GM18907 (cell line): Measurements from ENCODE around the gene PXMP2.
"Not testable (repeated sequence)": the region's sequence is repeated elsewhere in the genome, so short reads cannot be mapped to it uniquely, and the experiment has no call there.

Experiments
- ATAC-seq: cut with Tn5 transposase; IDR thresholded peaks from one replicate; pipeline ENCODE4 v1.9.1; 2021; ENCODE audit warnings: mild to moderate bottlenecking, moderate library complexity; ENCODE audit not compliant: unreplicated experiment

PXMP2 gene

DNA sequence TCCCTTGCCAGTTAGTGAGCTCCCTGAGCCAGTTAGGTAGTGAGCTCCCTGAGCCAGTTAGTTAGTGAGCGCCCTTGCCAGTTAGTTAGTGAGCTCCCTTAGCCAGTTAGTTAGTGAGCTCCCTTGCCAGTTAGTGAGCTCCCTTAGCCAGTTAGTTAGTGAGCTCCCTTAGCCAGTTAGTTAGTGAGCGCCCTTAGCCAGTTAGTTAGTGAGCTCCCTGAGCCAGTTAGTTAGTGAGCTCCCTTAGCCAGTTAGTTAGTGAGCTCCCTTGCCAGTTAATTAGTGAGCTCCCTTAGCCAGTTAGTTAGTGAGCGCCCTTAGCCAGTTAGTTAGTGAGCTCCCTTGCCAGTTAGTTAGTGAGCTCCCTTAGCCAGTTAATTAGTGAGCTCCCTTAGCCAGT is 4.6 kb downstream of the PXMP2 start:
- ATAC-seq = not testable (repeated sequence)

DNA sequence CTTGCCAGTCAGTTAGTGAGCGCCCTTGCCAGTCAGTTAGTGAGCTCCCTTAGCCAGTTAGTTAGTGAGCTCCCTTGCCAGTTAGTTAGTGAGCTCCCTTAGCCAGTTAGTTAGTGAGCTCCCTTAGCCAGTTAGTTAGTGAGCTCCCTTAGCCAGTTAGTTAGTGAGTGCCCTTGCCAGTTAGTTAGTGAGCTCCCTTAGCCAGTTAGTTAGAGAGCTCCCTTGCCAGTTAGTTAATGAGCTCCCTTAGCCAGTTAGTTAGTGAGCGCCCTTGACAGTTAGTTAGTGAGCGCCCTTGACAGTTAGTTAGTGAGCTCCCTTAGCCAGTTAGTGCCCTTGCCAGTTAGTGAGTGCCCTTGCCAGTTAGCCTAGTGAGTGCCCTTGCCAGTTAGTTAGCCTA is 7.5 kb downstream of the PXMP2 start:
- not testable (repeated sequence) for ATAC-seq

DNA sequence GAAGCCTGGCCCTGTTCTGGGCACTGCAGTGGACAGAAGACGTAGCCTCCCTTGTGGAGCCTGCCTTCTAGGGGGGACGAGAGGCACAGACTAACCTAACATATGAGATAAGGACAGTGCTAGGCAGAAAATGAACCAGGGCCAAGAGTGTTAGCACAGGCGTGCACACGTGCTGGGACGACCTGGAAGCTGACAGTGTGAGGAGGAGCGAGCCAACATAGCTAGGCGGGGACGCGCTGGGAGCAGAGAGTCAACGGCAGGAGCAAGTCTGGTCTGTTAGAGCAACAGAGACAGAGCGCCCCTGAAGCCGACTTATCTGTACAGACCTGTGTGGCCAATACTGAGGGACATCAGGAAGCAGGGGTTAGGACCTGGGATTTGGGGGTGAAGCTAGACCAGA is 8.0 kb downstream of the PXMP2 start:
- no peak for ATAC-seq

DNA sequence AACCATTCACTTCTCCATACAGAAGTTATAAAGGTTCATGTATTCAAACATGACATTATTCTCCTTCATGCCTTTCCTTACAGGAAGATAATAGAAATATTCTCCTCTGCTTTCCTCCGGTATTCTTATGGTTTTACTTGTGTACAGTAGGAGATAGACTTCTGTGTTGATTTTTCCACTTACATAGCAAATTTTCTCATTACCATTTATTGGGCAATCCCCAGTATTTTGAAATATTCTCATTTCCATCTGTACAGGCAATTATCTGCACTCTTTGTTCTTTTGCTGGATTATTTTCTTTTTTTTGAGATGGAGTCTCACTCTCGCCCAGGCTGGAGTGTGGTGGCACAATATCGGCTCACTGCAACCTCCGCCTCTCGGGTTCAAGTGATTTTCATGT is 11.0 kb downstream of the PXMP2 start:
- ATAC-seq = no peak

DNA sequence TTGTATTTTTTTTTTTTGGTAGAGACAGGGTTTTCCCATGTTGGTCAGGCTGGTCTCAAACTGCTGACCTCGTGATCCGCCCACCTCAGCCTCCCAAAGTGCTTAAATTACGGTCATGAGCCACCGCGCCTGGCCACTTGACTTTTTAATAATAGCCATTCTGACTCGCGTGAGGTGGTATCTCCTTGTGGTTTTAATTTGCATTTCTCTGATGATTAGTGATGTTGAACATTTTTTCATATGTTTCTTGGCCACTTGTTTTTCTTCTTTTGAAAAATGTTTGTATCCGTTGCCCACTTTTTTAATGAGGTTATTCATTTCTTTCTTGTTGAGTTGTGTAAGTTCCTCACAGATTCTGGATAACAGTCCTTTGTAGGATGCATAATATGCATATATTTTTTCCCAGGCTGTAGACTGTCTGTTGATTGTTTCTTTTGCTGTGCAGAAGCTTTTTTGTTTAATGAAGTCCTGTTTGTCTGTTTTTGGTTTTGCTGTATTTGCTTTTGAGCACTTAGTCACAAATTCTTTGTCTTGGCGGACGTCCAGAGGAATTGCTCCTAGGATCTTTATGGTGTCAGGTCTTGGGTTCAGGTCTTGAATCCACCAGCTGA is 12.9 kb downstream of the PXMP2 start:
- ATAC-seq = peak; percentile 40

DNA sequence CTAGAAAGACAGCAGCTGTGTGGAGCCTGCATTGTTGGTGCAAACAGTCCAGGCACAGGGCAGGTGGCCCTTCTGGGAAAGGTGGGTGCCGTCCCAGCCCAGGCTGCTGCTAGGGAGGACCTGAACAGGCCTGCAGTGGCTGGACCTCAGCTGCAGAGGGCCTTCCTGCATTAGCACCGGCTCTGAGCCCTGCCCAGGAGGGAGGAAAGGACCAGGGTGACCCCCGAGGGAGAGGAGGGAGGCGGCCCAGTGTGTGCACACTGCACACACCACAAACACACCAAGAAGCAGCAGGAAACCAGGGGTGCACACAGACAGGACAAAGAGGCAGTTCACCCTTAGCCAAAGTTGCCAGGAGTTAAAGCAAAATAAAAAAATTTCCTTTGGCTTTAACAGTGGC is 15.3 kb downstream of the PXMP2 start:
- ATAC-seq = no peak

DNA sequence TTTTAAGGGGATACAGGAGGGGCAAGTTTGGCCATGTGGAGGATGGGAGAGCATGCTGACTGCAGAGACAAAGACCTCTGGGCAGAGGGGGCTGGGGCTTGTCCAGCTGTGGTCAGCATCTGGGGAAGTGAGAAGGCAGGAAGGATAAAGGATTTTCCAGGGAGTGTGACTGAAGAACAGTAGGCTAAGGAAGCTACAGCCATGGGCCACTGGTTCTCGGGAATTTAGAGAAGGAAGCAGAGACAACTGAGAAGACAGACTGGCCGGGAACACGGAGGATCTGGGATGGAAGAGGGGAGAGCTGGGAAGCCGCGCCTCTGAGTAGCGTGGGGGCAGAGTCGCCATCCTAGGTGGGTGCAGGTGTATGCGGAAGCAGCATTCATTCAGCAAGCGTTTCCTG is 16.3 kb downstream of the PXMP2 start:
- no peak for ATAC-seq

DNA sequence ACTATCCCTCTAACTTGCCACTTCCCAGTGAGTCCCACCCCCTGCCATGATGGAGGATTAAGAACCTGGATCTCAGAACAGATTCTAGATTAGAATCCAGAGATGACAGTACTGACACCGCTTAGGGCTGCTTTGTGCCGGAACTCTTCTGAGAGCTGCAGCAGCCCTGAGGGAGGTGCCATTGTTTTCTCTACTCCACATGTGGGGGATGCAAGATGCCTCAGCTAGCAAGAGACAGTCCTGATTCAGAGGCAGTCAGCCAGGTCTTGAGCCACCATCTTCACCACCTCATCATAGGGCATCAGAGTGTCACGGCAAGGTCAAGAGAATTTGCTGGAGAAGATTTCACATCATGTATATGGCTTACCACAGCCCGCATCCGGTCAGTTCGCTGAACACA is 19.9 kb downstream of the PXMP2 start:
- ATAC-seq = no peak

DNA sequence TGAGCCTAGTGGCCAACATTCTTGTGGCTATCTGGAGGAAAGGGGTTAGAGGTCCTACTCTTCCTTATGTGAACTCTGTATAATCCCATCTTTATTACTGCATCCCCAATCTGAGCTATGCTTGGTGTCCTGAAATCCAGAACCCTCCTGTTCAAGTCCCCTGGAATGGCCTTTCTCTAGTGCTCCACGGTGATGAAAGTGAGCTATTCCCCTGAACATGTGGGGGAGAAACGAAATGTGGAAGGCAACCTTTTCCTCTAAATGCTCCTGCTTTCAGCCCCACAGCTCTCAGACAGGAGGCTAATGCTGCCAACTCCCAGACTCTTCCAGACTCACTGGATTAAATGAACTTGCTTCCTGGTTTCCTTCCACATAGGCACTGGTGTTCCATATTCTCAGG is 20.8 kb downstream of the PXMP2 start:
- ATAC-seq = no peak

DNA sequence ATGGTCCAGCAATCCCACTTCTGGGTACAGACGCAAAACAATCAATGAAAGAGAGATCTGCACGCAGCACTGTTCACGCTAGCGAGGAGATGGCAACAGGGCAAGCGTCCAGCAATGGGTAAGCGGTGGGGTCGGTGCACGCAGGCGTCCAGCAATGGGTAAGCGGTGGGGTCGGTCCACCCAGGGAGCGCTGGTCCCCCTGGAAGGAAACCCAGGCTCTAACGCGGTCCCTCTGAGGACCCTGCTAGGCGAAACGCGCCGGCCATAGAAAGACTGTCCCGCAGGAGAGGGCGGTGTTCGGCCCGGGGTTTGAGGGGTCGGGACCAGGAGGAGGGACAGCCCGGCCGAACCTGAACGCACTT is 22.6 kb downstream of the PXMP2 start:
- ATAC-seq = peak; percentile 35

DNA sequence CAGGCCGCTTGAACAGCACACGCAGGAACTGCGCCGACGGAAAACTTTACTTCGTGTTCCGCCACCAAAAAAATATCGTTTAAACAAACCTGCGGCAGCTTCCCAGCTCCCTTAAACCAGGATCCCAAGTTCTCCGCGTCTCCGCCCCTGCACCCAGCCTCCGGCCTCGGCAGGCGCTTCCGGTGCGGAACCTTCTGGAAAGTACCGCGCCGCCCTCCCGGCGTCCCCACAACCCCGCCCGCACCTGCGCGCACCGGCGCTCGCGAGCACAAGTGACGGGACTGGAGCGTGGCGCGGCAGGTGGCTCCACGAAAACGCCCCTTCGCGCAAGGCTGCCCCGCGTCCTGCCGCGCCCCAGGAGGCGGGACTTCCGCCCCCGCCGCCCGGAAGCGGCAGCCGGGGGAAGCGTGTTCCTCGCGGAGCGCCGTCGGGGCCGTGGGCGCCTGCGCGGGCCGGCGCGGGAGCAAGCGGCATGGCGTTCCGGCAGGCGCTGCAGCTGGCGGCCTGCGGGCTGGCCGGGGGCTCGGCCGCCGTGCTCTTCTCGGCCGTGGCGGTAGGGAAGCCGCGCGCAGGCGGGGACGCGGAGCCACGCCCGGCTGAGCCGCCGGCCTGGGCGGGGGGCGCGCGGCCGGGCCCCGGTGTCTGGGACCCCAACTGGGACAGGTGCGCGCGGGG is 23.2 kb downstream of the PXMP2 start, which contains the start of gene PGAM5:
TSS of gene PGAM5 (plus strand) at position 438 of the 675 bp plus-strand sequence. CDS start at position 473, 35 bp downstream.
- ATAC-seq = peak; percentile 86

DNA sequence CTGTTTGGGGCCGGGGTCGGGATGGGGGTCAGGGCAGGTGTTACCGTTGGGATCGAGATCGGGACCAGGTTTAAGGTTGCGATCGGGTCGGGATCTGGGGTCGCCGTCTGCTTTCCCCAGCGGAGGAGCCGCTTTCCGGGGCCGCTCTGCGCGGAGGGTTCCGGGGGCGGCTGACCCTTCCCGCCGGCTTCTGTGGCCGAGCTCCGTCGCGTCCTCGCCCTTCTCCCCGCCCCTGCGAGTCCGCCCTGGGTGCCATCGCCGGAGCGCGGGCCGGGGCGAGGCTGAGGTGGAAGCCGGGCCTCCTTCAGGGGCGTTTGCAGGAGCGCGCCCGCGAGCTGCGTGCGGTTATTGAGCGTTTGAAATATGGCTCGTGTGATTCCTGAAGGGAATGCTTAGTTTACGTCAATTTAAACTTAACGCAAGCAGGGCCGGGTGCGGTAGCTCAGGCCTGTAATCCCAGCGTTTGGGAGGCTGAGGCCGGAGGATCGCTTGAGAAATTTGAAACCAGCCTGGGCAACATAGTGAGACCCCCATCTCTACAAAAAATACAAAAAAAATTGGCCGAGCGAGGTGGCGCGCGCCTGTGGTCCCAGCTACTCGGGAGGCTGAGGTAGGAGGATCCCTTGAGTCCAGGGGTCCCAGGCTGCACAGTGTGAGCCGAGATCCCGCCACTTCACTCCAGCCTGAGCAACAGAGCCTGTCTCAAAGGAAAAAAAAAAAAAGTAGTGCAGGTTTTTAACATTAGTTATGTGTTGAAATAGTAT is 23.9 kb downstream of the PXMP2 start:
- peak; percentile 16 for ATAC-seq

DNA sequence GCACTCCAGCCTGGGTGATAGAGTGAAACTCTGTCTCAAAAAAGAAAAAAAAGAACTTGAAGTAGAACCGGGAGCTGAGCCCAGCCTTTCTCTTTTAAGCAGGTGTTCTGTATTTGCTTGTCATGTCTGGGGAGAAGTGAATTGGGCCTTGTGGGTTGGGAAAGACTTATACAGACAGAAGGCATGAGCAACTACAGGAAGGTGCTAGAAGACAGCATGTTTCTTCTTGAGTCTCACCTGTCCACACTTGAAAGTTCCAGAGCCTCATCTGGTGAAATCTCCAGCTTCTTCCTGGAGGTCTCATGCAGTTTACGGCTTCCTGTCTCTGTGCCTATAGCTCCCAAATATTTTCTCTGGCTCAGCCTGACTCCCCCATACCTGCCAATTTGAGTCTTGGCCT is 25.7 kb downstream of the PXMP2 start:
- ATAC-seq = no peak

DNA sequence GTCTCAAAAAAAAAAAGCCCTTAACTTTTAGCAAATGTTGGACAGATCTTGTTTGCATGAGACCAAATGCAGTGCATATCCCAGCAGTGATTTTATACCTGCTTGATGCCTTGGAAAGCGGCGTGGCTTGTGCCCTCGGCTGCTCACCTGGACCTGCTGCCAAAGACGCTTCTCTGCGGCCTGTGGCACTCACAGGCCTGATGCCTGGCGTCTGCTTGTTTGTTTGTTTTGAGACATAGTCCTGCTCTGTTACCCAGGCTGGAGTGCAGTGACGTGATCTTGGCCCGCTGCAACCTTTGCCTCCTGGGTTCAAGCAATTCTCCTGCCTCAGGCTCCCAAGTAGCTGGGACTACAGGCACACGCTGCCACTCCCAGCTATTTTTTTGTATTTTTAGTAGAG is 28.5 kb downstream of the PXMP2 start:
- ATAC-seq = no peak

DNA sequence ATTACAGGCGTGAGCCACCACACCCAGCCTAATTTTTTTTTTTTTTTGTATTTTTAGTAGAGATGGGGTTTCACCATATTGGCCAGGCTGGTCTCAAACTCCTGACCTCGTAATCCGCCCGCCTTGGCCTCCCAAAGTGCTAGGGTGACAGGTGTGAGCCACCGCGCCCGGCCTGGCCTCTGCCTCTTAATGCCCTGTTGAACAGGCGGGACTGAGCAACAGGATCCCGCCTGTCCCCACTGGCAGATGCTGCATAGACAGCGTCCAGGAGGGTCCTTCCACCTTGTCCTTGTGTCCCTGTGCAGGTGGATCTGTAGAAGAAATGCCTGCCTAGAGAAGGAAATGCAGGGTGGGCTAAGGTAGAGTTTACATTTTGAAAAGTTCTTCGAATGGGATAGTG is 29.0 kb downstream of the PXMP2 start:
- no peak for ATAC-seq

DNA sequence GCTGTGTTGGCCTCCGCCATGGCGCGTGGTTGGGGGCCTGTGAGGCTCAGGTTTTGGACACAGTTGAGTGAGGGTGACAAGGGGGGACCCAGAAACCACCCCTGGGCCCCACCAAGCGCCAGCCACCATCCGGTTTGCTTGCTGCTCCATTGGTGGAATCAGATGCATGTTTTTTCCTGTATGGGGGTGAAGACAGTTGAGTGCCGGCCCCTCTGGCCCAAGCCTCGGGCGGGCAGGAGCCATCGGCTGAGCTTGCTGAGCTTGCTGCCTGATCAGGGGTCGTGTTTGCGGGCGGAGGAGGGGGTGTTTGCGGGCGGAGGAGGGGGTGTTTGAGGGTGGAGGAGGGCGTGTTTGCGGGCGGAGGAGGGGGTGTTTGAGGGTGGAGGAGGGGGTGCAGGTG is 29.6 kb downstream of the PXMP2 start:
- ATAC-seq = no peak

DNA sequence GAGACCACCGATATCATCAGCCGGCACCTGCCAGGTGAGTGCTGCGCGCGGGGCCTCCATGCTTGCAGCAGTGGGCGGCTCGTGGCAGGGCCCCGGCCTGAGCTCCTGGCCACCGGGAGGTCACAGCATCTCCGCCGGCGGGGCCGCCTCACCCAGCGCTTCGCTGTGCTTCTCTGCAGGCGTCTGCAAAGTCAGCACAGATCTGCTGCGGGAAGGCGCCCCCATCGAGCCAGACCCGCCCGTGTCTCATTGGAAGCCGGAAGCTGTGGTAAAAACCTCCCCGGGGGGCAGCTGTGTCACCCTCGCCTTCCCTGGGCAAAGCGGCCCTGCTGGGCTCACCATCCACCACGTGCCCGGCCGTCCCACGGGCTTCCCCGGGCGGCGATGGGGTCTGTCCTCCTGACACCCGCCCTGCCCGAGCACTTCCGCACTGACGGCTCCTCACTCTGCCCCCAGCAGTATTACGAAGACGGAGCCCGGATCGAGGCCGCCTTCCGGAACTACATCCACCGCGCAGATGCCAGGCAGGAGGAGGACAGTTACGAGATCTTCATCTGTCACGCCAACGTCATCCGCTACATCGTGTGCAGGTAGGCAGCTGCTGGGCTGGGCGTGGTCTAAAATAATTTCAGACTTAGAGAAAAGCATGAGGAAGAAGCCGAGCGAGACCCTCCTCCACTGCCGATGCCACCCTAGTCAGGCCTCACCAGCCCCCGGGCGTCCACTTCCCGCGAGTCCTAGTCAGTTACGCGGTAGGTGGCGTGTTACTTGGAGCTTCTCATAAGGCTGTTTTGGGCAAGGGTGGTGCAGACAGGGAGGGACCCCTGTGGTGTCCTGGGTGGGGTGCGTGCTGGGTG is 30.4 kb downstream of the PXMP2 start:
- ATAC-seq = no peak

DNA sequence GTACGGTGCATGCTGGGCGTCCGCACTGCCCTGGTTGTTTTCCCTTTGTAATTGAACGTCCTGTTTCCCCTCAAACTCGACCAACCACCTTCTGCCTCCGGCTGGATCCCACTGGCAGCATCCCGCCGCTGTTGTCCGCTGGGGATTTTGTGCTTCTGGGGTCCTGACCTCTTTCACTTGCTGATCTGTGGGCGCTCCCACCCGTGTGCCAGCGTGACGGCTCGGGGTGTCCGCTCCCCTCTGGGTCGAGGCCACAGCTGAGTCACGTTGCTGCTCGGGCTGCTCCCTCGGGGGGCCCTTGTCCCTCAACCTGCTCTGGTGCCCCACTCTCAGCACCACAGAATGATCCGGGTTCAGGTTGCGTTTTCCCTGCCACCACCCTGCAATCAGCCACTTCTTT is 31.3 kb downstream of the PXMP2 start:
- ATAC-seq = no peak

DNA sequence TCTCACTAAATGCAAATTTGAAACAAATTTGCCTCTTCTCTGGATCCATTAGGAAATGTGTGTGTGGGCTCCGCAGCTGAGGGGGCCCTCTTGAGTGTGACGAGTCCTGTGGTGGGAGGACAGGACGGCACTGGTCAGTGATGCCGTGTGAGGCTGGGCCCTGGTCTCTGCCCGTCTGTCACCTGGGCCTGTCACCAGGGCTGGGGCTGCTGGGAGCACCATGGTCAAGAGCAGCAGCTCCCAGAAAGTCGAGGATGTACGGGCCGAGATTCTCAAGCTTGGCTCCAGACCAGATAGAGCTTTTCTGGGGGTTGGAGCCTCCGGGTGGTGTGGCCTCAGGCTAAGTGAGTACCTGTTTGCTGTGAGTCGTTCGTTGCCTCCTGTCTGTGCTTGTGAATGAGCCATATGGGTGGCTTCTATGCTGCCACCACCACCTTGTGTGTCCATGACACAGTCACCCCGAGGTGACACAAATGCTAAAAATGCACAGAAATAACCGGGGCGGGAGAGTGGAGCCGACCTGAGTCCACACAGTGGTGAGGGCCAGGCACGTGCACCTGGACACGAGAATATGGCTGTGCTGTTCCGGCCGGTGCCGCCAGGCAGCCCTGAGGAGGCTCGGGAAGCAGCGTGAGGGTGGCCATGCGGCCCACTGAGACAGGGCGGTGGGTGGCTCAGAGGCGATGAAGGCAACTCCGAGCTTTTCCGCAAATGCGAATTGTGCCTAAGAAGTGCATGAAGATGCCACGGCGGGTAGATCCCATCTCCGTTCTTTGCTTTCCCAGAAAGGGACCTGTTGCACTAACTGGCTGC is 32.0 kb downstream of the PXMP2 start:
- ATAC-seq = no peak

DNA sequence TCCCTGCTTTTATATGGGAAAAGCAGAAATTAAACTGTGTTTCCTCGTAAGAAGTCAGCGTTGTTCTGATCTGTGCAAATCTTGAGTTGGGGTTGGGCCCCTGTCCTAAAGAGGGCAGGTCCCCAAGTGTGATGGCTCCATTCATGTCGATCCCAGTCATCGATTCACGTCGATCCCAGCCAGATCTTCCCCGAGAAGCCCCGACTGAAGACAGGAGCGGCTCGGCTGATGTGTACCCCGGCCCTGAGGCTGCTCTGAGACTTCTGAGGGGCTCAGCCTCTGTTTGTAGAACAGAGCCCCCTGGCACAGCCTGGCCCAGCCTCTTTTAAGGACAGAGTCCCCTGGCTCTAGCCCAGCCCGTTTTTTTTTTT is 32.6 kb downstream of the PXMP2 start:
- no peak for ATAC-seq
